HG03354 (cell line): Measurements from ENCODE around the gene ACADVL.

Experiments
- ATAC-seq: cut with Tn5 transposase; IDR thresholded peaks from one replicate; pipeline ENCODE4 v1.9.1; 2021; ENCODE audit warnings: mild to moderate bottlenecking; ENCODE audit not compliant: unreplicated experiment, poor library complexity, severe bottlenecking

Gene ACADVL

DNA sequence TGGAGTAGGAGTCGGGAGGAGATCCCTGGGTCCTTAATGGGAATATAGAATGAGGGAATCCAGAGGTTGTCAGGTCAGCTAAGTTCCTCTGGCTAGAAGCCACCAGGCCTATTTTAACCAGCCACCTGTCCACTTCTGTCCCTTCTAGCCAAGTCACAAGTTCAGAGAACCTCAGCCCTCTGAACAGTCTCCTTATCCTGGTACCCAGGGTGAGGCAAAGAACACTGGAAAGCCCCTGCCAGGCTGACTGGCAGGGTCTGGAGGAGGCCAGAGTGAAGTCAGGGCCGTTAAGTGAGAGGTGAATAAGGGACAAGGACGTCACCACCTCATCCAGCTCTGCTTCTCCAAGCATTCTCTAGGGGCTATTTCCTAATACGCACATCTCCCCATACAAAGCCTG is 29.1 kb downstream of the ACADVL start:
- ATAC-seq = no peak

GRCh38 chr17:7249214-7249613 is 29.5 kb downstream of the ACADVL start:
- ATAC-seq = no peak

- no peak for ATAC-seq
Observed at GRCh38 chr17:7249830-7250229, 30.1 kb downstream of the ACADVL start.

- no peak for ATAC-seq
Observed at GRCh38 chr17:7250695-7251627, 31.2 kb downstream of the ACADVL start.

DNA sequence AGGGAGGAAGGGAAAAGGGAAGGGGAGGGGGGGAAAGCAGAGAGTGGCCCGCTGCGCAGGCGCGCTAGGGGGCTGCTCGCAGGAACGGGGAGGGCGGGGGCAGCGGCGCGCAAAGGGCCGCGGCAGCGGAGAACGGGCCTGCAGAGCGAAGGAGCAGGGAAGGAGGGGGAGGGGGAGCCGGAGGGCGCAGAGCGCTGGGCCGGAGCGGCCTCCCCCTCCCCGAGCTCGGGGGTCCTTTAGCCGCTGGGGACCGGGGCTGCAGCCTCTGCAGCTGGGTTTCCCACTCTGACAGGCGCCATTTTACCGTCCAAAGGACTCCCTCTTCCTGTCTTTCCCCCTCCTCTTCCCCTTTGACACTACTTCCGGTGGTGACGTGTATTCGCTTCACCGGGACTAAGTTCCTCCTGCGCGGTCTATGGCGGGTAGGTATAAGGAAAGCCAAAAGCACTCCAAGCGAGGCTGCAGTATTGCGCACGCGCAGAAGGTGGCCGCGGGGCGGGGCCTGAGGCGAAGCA is 32.0 kb downstream of the ACADVL start, which contains the start of gene CTDNEP1:
Gene CTDNEP1 (minus strand): TSS at position 74 of the 515 bp plus-strand sequence. CDS start 438 bp downstream, outside the sequence.
- peak; percentile 88 for ATAC-seq

DNA sequence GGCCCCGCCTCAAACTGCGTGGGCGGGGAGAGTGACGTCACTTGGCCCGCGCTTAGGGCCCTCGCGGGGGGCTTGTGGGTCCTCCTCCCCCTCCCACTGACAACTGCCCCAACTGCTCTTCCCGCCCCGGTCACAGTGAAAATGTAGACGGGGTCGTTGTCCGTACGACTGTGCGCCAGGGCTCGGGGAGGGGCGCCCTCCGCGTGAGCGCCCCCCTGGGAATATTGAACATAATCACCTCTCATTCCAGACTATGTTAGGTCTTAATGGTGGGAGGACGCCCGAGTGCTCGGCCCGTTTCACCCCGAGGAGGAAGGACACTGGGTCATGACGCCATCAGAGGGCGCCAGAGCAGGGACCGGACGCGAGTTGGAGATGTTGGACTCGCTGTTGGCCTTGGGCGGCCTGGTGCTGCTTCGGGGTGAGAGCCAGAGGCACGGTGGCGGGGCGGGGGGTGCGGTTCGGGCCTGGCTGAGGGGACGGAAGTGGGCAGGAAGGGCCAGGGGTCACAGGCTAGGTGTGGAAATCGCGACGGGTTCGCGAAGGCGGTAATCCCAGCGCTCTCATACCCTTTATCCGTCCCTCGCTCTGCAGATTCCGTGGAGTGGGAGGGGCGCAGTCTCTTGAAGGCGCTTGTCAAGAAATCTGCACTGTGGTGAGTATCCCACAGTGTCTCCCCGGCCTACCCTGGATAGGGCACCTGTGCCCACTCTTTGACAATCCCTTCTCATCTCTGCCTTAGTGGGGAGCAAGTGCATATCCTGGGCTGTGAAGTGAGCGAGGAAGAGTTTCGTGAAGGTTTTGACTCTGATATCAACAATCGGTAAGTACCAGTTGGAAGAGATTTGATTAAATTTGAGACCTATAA is 32.7 kb downstream of the ACADVL start, which contains the start of gene ELP5:
Gene ELP5 (plus strand): TSS at position 40 of the 868 bp plus-strand sequence. CDS start 336 bp downstream, at position 376.
- ATAC-seq = peak; percentile 63

GRCh38 chr17:7253082-7253481 is 33.3 kb downstream of the ACADVL start:
- no peak for ATAC-seq

DNA sequence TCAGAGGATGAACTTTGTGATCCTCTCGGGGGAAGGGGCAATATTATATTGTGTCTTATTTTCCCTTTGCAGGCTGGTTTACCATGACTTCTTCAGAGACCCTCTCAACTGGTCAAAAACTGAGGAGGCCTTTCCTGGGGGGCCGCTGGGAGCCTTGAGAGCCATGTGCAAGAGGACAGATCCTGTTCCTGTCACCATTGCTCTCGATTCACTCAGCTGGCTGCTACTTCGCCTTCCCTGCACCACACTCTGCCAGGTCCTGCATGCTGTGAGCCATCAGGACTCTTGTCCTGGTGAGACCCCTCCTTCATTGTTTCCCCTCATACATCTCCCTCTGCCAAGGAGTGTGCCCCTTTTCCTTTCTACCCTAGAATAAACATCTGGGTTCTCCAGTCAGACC is 34.8 kb downstream of the ACADVL start:
- ATAC-seq = no peak

DNA sequence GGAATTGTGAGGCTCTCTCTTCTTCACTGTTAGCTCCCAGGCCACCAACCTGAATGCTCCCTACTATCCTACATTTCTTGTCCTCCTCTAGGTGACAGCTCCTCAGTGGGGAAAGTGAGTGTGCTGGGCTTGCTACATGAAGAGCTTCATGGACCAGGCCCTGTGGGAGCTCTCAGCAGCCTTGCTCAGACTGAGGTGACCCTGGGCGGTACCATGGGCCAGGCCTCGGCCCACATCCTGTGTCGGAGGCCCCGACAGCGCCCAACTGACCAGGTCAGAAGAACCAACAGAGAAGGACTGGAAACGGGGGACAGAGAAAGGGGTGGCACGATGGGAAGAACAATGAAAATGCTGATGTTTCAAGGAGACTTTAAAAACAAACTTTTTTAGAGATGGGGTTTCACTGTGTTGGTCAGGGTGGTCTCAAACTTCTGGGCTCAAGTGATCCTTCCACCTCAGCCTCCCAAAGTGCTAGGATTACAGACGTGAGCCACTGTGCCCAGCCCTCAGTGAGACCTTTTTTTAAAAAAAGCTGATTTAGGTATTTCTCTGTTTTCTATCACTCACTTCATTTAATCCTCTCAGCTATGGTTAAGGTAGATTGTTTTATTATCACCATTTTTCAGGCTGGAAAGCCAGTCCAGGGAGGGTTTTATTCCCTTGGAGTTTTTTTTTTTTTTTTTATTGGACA is 37.2 kb downstream of the ACADVL start:
- no peak for ATAC-seq

GRCh38 chr17:7258731-7259554 is 39.2 kb downstream of the ACADVL start:
- no peak for ATAC-seq

DNA sequence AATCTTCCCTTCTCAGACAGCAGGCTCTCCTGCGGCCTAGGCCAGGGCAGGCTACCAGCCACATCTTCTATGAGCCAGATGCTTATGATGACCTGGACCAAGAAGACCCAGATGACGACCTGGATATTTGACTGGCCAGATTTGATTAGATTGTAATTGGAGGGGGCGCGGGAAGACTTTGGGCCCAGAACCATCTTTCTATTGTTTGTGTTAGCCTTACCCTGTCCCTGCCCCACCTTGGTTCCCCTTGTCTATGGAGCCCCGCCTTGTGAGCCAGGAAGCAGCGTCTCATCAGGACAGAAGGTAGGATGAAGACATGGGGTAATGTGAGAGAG is 39.8 kb downstream of the ACADVL start:
- ATAC-seq = no peak

DNA sequence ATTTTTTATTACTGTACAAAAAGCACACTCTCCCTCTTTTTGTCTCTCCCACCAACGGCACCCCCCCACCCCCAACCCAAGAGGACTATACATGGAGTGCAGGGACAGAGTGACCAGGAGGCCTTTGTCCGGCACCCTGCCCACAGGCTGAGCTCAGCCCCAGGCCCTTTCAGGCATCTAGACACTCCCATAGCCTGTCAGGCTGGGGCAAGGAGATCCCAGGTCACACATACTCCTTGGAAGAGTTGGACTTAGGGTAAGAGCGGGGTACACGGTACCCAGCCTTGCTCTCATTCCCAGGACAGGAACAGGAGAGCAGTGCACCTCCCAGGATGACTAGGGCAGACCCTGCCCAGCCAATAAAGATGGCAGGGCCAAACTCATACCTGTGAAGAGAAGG is 40.4 kb downstream of the ACADVL start:
- no peak for ATAC-seq

DNA sequence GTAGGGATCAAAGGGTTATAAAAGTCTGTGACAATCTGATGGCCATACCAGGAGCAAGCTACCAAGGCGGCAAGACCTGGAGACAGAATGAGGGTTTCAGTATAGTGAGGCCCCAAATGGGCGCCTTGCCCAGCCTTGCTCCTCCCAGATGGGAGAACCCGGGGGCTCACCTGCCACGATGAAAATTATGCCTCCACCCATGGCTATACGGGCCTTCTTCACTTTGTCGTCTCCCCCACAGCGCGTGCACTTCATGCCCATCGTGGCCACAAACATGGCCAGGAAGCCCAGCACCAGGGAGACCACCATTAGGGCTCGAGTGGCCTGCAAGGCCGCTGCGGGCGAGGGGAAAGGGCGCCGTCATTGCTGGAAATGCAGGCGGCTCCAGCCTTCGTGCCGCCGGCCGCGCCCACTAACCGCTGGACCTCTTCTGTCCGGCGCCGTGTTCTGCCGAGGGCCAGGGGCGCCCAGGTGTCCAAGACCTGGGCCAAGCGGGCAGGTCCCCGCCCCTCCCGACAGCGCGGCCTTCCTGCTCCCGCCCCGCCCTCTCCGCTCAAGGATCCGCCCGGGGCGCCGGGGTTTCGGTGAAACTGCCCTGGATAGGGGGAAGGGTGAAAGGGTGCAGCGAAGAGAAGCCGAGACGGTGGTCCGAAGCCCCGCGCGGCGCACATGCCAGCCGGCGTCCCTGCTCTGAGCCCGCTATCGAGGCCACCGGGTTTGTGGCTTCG is 41.1 kb downstream of the ACADVL start:
- ATAC-seq = no peak

DNA sequence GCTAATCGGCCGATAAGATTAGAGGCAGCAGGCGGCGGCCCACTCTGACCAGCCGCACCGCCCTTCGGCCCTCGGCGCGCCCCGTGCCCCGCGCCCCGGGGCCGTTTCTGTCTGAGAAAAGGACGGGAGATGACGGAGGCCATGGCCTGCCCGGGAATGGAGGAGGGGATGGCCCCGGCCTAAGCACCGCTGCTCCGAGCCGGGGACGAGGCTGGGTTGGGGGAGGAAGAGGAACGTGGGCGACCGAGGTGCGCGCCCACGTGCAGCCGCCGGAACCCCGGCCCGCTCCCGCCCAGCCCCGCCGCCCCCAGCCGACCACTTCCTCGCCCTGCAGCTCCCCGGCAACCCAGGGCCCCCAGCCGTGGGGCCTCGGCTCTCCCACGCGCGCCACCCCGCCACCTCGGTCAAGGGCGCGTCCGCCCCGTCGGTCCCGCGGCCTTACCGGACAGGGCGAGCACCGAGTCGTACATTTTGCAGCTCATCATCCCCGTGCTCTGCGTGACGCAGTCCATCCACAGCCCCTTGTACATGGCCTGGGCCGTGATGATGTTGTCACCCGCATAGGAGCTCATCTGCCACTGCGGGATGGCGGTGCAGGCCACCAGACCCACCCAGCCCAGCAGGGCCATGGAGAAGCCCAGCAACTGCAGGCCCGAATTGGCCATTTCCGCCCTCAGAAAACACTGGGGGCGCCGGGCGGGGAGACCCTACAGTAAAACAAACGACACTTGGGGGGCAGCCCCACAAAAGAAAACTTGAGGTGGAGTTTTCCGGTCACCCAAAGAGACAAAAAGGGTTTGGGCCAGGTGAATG is 41.8 kb downstream of the ACADVL start:
- ATAC-seq = no peak

DNA sequence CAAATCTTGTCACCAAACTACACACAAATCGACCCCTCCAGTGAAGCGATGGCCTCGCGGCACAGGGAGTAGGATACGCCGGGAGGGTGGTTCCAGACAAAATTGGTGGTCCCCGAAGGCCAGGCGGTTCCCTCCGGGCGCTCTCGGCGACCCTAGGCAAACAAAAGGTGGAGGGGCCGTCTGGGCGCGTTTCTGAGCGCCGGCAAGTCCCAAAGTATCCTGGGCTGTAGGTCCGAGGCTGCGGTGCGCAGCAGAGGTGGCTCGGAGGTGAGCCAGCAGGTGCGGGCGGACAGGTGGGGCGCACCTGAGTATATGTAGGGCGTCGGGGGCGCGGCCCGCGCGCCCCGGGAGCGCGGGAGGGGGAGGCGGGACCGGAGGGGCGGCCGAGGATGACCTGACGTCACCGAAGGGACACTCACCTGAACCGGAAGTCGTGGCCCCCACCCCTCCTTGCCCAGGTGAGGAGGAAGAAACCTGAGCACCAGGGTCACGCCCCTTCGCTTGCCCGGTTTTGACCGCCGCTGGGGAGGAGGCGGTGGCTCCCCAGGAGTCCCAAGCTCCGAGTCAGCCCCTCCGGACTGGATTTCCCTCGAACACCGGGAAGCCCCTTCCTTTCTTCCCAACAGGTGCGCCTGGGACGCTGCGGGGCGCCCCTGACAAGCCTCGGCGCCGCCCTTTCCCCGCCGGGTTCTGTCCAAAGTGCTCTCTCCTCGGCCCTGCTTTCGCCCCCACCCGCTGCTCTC is 42.6 kb downstream of the ACADVL start, which contains the start of gene CLDN7:
Gene CLDN7 (minus strand): TSS at position 287 of the 743 bp plus-strand sequence. CDS start 435 bp downstream, outside the sequence.
- ATAC-seq = no peak

GRCh38 chr17:7262935-7263800 is 43.4 kb downstream of the ACADVL start:
- no peak for ATAC-seq
